Caco-2 (cell line): Measurements from ENCODE around the gene NYAP1. TPM values are rescaled to one million over a fixed set of nuclear protein-coding genes. Genes with fewer than 3 reads are reported as not detected.

Source experiments
- BruUV-seq: library from RNA; stranded (reverse); fragments of 400-500 nt; replicated peaks from 2 replicates; lab custom pipeline; 2021; lab: Mats Ljungman, UMichigan
- CTCF ChIA-PET: fragments of 300-600 bp; sonication (Branson Sonifier 250); formaldehyde crosslinking; loops from one replicate; lab custom pipeline; 2022; ENCODE audit warnings: antibody characterized with exemption; lab: Charles Lee
- POLR2A ChIA-PET: fragments of 300-600 bp; sonication (Branson Sonifier 250); formaldehyde crosslinking; loops from one replicate; lab custom pipeline; 2022; ENCODE audit warnings: antibody characterized with exemption; lab: Charles Lee
- DNase-seq, 2 experiments: peaks; one replicate each; pipeline versions ENCODE4 v3.0.0 to v3.0.0-alpha.2; 2020 to 2022
- H3K27me3 ChIP-seq: replicated peaks from 2 replicates; pipeline ENCODE4 v1.6.0; 2011; ENCODE audit warnings: low read length; ENCODE audit not compliant: control insufficient read depth, insufficient read depth
- H3K36me3 ChIP-seq: 2 replicates; pipeline ENCODE4 v1.5.1; 2011; ENCODE audit warnings: low read length; ENCODE audit not compliant: control insufficient read depth, insufficient read depth
- H3K4me1 ChIP-seq: fragments of 250-450 bp; sonication (Bioruptor Pico); 2 replicates; pipeline ENCODE4 v1.5.1; 2020; ENCODE audit warnings: mild to moderate bottlenecking
- H3K4me3 ChIP-seq: 2 replicates; pipeline ENCODE4 v1.5.1; 2011; ENCODE audit warnings: low read depth, mild to moderate bottlenecking, control low read depth, low read length
- H3K9me3 ChIP-seq: fragments of 250-450 bp; sonication (Bioruptor Pico); 2 replicates; pipeline ENCODE4 v1.5.1; 2020; ENCODE audit warnings: mild to moderate bottlenecking, moderate library complexity
- H3K27ac Mint-ChIP-seq: one replicate; pipeline ENCODE4 v1.8.0; 2022; ENCODE audit warnings: mixed read lengths; ENCODE audit not compliant: unreplicated experiment
- H3K27me3 Mint-ChIP-seq: one replicate; pipeline ENCODE4 v1.8.0; 2022; ENCODE audit warnings: mixed read lengths; ENCODE audit not compliant: insufficient read depth, unreplicated experiment
- H3K36me3 Mint-ChIP-seq: one replicate; pipeline ENCODE4 v1.8.0; 2022; ENCODE audit warnings: mild to moderate bottlenecking, mixed read lengths; ENCODE audit not compliant: insufficient read depth, unreplicated experiment
- H3K4me1 Mint-ChIP-seq: one replicate; pipeline ENCODE4 v1.8.0; 2022; ENCODE audit warnings: low read depth, mixed read lengths; ENCODE audit not compliant: unreplicated experiment
- H3K4me3 Mint-ChIP-seq: one replicate; pipeline ENCODE4 v1.8.0; 2022; ENCODE audit warnings: mild to moderate bottlenecking, moderate library complexity, mixed read lengths; ENCODE audit not compliant: unreplicated experiment
- H3K9me3 Mint-ChIP-seq: one replicate; pipeline ENCODE4 v1.8.0; 2022; ENCODE audit warnings: mixed read lengths; ENCODE audit not compliant: unreplicated experiment
- CTCF ChIP-seq, 2 experiments: fragments of 200-600 bp in 1 of 2; IDR thresholded peaks; 1 replicate in 1 of 2; 2 replicates in 1 of 2; pipeline versions ENCODE4 v1.5.1 to v1.8.0; 2011 to 2022; ENCODE audit warnings: antibody characterized with exemption in 1 of 2, control low read depth in 1 of 2, inconsistent platforms in 1 of 2, low read depth in 1 of 2, low read length in 1 of 2, mild to moderate bottlenecking in 1 of 2, moderate library complexity in 1 of 2; ENCODE audit not compliant: insufficient read depth in 1 of 2, severe bottlenecking in 1 of 2, unreplicated experiment in 1 of 2
- intact Hi-C: fragments of 100-400 bp; cut with micrococcal nuclease; formaldehyde crosslinking; loops from one replicate; pipeline ENCODE4 v1.10.0; 2022; ENCODE audit not compliant: unreplicated experiment
- total RNA-seq: library from RNA; stranded (reverse); gene quantifications from 2 replicates; pipeline ENCODE4 v1.2.3, GENCODE V29; 2022

The NYAP1 gene
- total RNA-seq, 1 experiment from 2014 or later: 1.3 TPM

- no peaks in the 10 kb centered on the region for H3K9me3 Mint-ChIP-seq
- POLR2A ChIA-PET: interaction anchor here (0.6 to 1.0 kb wide), 3 partner anchors 7 to 104 kb away, joined by 4 to 13 read pairs (median 7); partner anchors contain the start of gene ZCWPW1
These were observed 48.1 kb upstream of the NYAP1 start for GRCh38 chr7:100435401-100436304.

GRCh38 chr7:100437150-100438100 is 46.3 kb upstream of the NYAP1 start:
- H3K9me3 Mint-ChIP-seq: no peaks in the 10 kb centered on the region
- ChIA-PET CTCF (interaction anchor here (0.5 to 1.3 kb wide), 12 partner anchors 9 to 755 kb away, joined by 3 to 7 read pairs (median 3); partner anchors contain the start of genes AGFG2, MOSPD3 and ZCWPW1), POLR2A (interaction anchor here (0.5 to 1.0 kb wide), 14 partner anchors 7 to 1383 kb away, joined by 3 to 13 read pairs (median 4); partner anchors contain the start of genes FBXO24, POP7 and ZCWPW1)
- H3K36me3 ChIP-seq: no peaks in the 10 kb centered on the region; the same call in 1 of the 2 replicates
- peaks cover 43% of the 10 kb centered on the region for H3K36me3 Mint-ChIP-seq
- BruUV-seq: no TSS peak
- no peaks in the 10 kb centered on the region for H3K9me3 ChIP-seq
- no peaks in the 10 kb centered on the region for H3K4me1 ChIP-seq
- H3K27ac Mint-ChIP-seq: no peak overlapping the region
- intact Hi-C loops: loop anchor here (2.0 kb wide), 1 partner anchor 13 kb away; no protein-coding TSS in a partner anchor
- no peak for DNase-seq
- no peaks in the 10 kb centered on the region for H3K27me3 Mint-ChIP-seq
- no peaks in the 10 kb centered on the region for H3K27me3 ChIP-seq
- H3K4me3 Mint-ChIP-seq: peak overlapping the region; percentile 88
- no peak for TF ChIP-seq CTCF (IDR thresholded peaks at IDR 0.05; ENCODE audit: insufficient read depth in 1 of 2, low read depth in 1 of 2, low read length in 1 of 2, severe bottlenecking in 1 of 2, unreplicated experiment in 1 of 2)
- H3K4me3 ChIP-seq: no peak overlapping the region
- peaks cover 17% of the 10 kb centered on the region for H3K4me1 Mint-ChIP-seq

More at GRCh38 chr7:100435401-100436304, 48.1 kb upstream of the NYAP1 start:
- TF ChIP-seq CTCF (IDR thresholded peaks at IDR 0.05; ENCODE audit: insufficient read depth in 1 of 2, low read depth in 1 of 2, low read length in 1 of 2, severe bottlenecking in 1 of 2, unreplicated experiment in 1 of 2): no peak
- Histone ChIP-seq H3K4me3 (peak overlapping the region; percentile 91), H3K9me3 (no peaks in the 10 kb centered on the region), H3K27me3 (no peaks in the 10 kb centered on the region), H3K4me1 (0 out of 2 replicates have a peak, but pooled peaks cover 7% of the 10 kb centered on the region), H3K36me3 (no peaks in the 10 kb centered on the region; the same call in 1 of the 2 replicates)
- H3K36me3 Mint-ChIP-seq: peaks cover 56% of the 10 kb centered on the region
- DNase-seq: peak; percentile 60 to 70
- peak overlapping the region; percentile 96 for H3K27ac Mint-ChIP-seq
- no peaks in the 10 kb centered on the region for H3K27me3 Mint-ChIP-seq
- peak overlapping the region; percentile 88 for H3K4me3 Mint-ChIP-seq
- H3K4me1 Mint-ChIP-seq: peaks cover 23% of the 10 kb centered on the region
- BruUV-seq: TSS peak; percentile 55
- intact Hi-C loops: loop anchor here (2.0 kb wide), 1 partner anchor 15 kb away; no protein-coding TSS in a partner anchor
- CTCF ChIA-PET: interaction anchor here (0.5 kb wide), 1 partner anchor 19 kb away, joined by 4 read pairs; no protein-coding TSS in a partner anchor
